Measurements from ENCODE around the gene AGAP1.

DNA sequence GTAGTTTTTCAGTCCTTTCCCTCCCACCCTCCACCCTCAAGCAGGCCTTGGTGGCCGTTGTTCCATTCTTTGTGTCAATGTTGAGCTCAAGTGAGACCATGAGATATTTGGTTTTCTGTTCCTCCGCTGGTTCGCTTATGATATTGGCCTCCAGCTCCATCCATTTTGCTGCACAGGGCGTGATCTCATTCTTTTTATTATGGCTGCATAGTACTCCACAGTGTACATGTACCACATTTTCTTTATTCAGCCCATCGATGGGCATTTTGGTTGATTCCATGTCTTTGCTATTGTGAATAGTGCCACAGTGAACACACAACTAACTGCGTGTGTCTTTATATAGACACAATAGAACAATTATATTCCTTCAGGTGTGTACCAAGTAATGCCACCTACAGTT is 14.1 kb downstream of the AGAP1 start:
- TF ChIP-seq CTCF (IDR thresholded peaks at IDR 0.05; ENCODE audit: low read depth, low read length, poor library complexity, severe bottlenecking), result no peak
- no peak for TF ChIP-seq EZH2phosphoT487 (IDR thresholded peaks at IDR 0.05; ENCODE audit: borderline replicate concordance, low read length)

All from DOHH2 (cell line).